T-helper 9 cell (primary cell): Measurements from ENCODE around the gene LTF.

ENCODE experiments used
- DNase-seq: peaks from one replicate; pipeline ENCODE4 v3.0.0-alpha.2; 2020

The LTF gene

GRCh38 chr3:46468753-46469600 is 4.3 kb upstream of the LTF start:
- DNase-seq: no peak

- DNase-seq: no peak
These were observed 2.9 kb upstream of the LTF start for GRCh38 chr3:46467562-46467961.

- no peak for DNase-seq
These were observed 2.2 kb upstream of the LTF start for GRCh38 chr3:46466871-46467403.

GRCh38 chr3:46466273-46466672 is 1.6 kb upstream of the LTF start:
- DNase-seq: no peak

GRCh38 chr3:46465196-46465520 is 453 bp upstream of the LTF start:
- no peak for DNase-seq

- DNase-seq: no peak
These were observed 850 bp downstream of the LTF start for GRCh38 chr3:46463868-46464241.

- no peak for DNase-seq
These were observed 1.4 kb downstream of the LTF start for GRCh38 chr3:46463120-46463867.

GRCh38 chr3:46462511-46462910 is 2.2 kb downstream of the LTF start:
- no peak for DNase-seq

- no peak for DNase-seq
These were observed 2.6 kb downstream of the LTF start for GRCh38 chr3:46462111-46462510.

GRCh38 chr3:46460051-46460450 is 4.7 kb downstream of the LTF start:
- DNase-seq: no peak

- DNase-seq: no peak
These were observed 8.6 kb downstream of the LTF start for GRCh38 chr3:46456118-46456517.

GRCh38 chr3:46455231-46456115 is 9.2 kb downstream of the LTF start:
- no peak for DNase-seq

GRCh38 chr3:46454606-46455005 is 10.1 kb downstream of the LTF start:
- DNase-seq: no peak

- DNase-seq: no peak
These were observed 10.5 kb downstream of the LTF start for GRCh38 chr3:46454209-46454595.

GRCh38 chr3:46453526-46454208 is 11.0 kb downstream of the LTF start:
- DNase-seq: no peak

- DNase-seq: no peak
These were observed 14.8 kb downstream of the LTF start for GRCh38 chr3:46449755-46450552.

- no peak for DNase-seq
These were observed 16.0 kb downstream of the LTF start for GRCh38 chr3:46448721-46449120.

GRCh38 chr3:46447228-46447985 is 17.3 kb downstream of the LTF start:
- DNase-seq: no peak

- peak; percentile 15 for DNase-seq
These were observed 21.9 kb downstream of the LTF start for GRCh38 chr3:46442576-46443530.
